Hepatocyte (in vitro differentiated cells): Measurements from ENCODE around the gene TBC1D32.

Experiments used
- EZH2 ChIP-seq: fragments of 200-600 bp; sonication (generic); IDR thresholded peaks from 2 replicates; pipeline ENCODE4 v1.6.1; 2016; ENCODE audit warnings: antibody characterized with exemption, mild to moderate bottlenecking, borderline replicate concordance
- TF ChIP-seq, protein P1 (sequence below): fragments of 200-600 bp; sonication (generic); IDR thresholded peaks from 2 replicates; pipeline ENCODE4 v1.5.1; 2016; ENCODE audit warnings: antibody characterized with exemption, mild to moderate bottlenecking; ENCODE audit not compliant: poor library complexity

DNA sequence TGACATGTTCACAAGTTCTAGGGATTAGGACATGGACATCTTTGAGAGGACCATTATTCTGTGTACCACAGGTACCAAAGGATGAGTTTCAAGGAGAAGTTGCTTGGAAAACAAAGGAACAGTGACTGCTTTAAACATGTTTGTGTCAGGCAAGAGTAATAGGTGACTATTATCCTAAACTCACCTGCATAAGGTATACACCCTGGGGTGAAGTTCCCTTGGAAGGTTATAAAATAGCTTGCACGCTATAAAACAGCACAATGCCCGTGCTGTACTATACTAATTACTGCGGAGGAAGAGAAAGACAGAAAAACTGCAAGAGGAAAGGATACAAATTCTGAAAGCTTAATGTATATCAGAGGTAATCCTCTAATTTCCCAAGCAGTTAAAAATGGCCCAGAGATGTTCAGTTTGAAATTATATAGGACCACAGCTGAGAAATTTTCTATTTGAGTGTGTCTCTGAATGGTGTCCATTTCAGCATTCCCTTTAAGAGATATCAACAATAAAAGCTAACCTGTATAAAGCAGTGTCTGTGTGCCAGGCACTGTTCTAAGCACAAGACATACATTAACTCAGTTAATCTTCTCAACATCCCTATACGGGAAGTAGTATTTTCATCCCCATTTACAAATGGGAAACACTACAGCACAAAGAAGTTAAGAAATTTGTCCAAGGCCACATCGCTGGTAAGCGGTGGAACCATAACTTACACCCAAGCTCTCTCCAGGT, 19.7 kb downstream of the TBC1D32 start:
- TF ChIP-seq, protein P1, sequence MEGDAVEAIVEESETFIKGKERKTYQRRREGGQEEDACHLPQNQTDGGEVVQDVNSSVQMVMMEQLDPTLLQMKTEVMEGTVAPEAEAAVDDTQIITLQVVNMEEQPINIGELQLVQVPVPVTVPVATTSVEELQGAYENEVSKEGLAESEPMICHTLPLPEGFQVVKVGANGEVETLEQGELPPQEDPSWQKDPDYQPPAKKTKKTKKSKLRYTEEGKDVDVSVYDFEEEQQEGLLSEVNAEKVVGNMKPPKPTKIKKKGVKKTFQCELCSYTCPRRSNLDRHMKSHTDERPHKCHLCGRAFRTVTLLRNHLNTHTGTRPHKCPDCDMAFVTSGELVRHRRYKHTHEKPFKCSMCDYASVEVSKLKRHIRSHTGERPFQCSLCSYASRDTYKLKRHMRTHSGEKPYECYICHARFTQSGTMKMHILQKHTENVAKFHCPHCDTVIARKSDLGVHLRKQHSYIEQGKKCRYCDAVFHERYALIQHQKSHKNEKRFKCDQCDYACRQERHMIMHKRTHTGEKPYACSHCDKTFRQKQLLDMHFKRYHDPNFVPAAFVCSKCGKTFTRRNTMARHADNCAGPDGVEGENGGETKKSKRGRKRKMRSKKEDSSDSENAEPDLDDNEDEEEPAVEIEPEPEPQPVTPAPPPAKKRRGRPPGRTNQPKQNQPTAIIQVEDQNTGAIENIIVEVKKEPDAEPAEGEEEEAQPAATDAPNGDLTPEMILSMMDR, result no peak
- TF ChIP-seq EZH2, result no peak
